ENCODE data around the gene MON2.
"Not testable (repeated sequence)": the region's sequence is repeated elsewhere in the genome, so short reads cannot be mapped to it uniquely, and the experiment has no call there.

MON2 gene

GRCh38 chr12:62466594-62467491 lies at the start of gene MON2:
Gene MON2, plus strand, starts transcription at chr12:62466826. Its CDS starts 382 bp downstream, at chr12:62467208.
- DNase-seq (ENCODE audit: low read depth in 2 of 2, low spot score in 1 of 2): peak; percentile 71 to 72

GRCh38 chr12:62426089-62426488 lies 40.5 kb upstream of the MON2 start:
- DNase-seq (ENCODE audit: low read depth in 2 of 2, low spot score in 1 of 2): no peak

GRCh38 chr12:62429457-62429856 lies 37.2 kb upstream of the MON2 start:
- DNase-seq (ENCODE audit: low read depth in 2 of 2, low spot score in 1 of 2): no peak

GRCh38 chr12:62434494-62435302 lies 31.9 kb upstream of the MON2 start:
- no peak for DNase-seq (ENCODE audit: low read depth in 2 of 2, low spot score in 1 of 2)

GRCh38 chr12:62435303-62436163 lies 31.1 kb upstream of the MON2 start:
- no peak for DNase-seq (ENCODE audit: low read depth in 2 of 2, low spot score in 1 of 2)

- no peak for DNase-seq (ENCODE audit: low read depth in 2 of 2, low spot score in 1 of 2)
These were observed 30.5 kb upstream of the MON2 start for GRCh38 chr12:62436164-62436503.

- DNase-seq (ENCODE audit: low read depth in 2 of 2, low spot score in 1 of 2): peak in 1 of 2 donors; percentile 24
These were observed 28.4 kb upstream of the MON2 start for GRCh38 chr12:62438098-62438692.

GRCh38 chr12:62446754-62447452 lies 19.7 kb upstream of the MON2 start:
- no peak for DNase-seq (ENCODE audit: low read depth in 2 of 2, low spot score in 1 of 2)

GRCh38 chr12:62448436-62448835 lies 18.2 kb upstream of the MON2 start:
- no peak for DNase-seq (ENCODE audit: low read depth in 2 of 2, low spot score in 1 of 2)

- not testable (repeated sequence) for DNase-seq (ENCODE audit: low read depth in 2 of 2, low spot score in 1 of 2)
These were observed 11.2 kb upstream of the MON2 start for GRCh38 chr12:62455429-62455828.

- no peak for DNase-seq (ENCODE audit: low read depth in 2 of 2, low spot score in 1 of 2)
These were observed 8.0 kb upstream of the MON2 start for GRCh38 chr12:62458626-62459025.

GRCh38 chr12:62459976-62460375 lies 6.7 kb upstream of the MON2 start:
- no peak for DNase-seq (ENCODE audit: low read depth in 2 of 2, low spot score in 1 of 2)

GRCh38 chr12:62461171-62461837 lies 5.3 kb upstream of the MON2 start:
- not testable (repeated sequence) for DNase-seq (ENCODE audit: low read depth in 2 of 2, low spot score in 1 of 2)

- DNase-seq (ENCODE audit: low read depth in 2 of 2, low spot score in 1 of 2): not testable (repeated sequence)
These were observed 3.4 kb upstream of the MON2 start for GRCh38 chr12:62463252-62463651.

GRCh38 chr12:62466018-62466593 lies 520 bp upstream of the MON2 start:
- no peak for DNase-seq (ENCODE audit: low read depth in 2 of 2, low spot score in 1 of 2)

- DNase-seq (ENCODE audit: low read depth in 2 of 2, low spot score in 1 of 2): no peak
These were observed 1.8 kb downstream of the MON2 start for GRCh38 chr12:62468397-62468796.

GRCh38 chr12:62468935-62469334 lies 2.3 kb downstream of the MON2 start:
- DNase-seq (ENCODE audit: low read depth in 2 of 2, low spot score in 1 of 2): no peak

GRCh38 chr12:62469704-62470103 lies 3.1 kb downstream of the MON2 start:
- DNase-seq (ENCODE audit: low read depth in 2 of 2, low spot score in 1 of 2): no peak

GRCh38 chr12:62471734-62472133 lies 5.1 kb downstream of the MON2 start:
- DNase-seq (ENCODE audit: low read depth in 2 of 2, low spot score in 1 of 2): no peak
